GM12891 (cell line): ENCODE measurements around the gene SNAI1.

Experiments used
- DNase-seq: peaks from one replicate; pipeline ENCODE4 v3.0.0; 2011; ENCODE audit warnings: low spot score; ENCODE audit not compliant: insufficient read length
- FAIRE-seq: peaks from 2 replicates; lab custom pipeline; 2011; peaks lifted over from hg19 to GRCh38; lab: Jason Lieb, UNC
- PAX5 ChIP-seq: IDR thresholded peaks from 2 replicates; pipeline ENCODE4 v1.6.1; 2011; ENCODE audit warnings: low read length, moderate library complexity, mild to moderate bottlenecking; ENCODE audit not compliant: insufficient read depth, severe bottlenecking
- POLR2A ChIP-seq: IDR thresholded peaks from 2 replicates; pipeline ENCODE4 v1.6.1; 2011; ENCODE audit warnings: low read depth, low read length, control low read depth
- POLR2AphosphoS5 ChIP-seq: IDR thresholded peaks from 2 replicates; pipeline ENCODE4 v1.6.1; 2011; ENCODE audit warnings: low read depth, low read length, control low read depth
- POU2F2 ChIP-seq: IDR thresholded peaks from 2 replicates; pipeline ENCODE4 v1.6.1; 2011; ENCODE audit warnings: low read depth, mild to moderate bottlenecking, control low read depth, low read length, moderate library complexity
- SPI1 ChIP-seq: IDR thresholded peaks from 2 replicates; pipeline ENCODE4 v1.6.1; 2011; ENCODE audit warnings: low read depth, low read length, control low read depth
- TAF1 ChIP-seq: IDR thresholded peaks from 2 replicates; pipeline ENCODE4 v1.6.1; 2011; ENCODE audit warnings: low read depth, low read length, control low read depth

Gene SNAI1

GRCh38 chr20:50037123-50037522 lies 54.3 kb downstream of the SNAI1 start:
- DNase-seq (no peak), FAIRE-seq (no peak)
- TF ChIP-seq TAF1 (no peak), POLR2AphosphoS5 (no peak), POLR2A (no peak), POU2F2 (no peak), PAX5 (no peak), SPI1 (no peak)

GRCh38 chr20:50037575-50037974 lies 54.8 kb downstream of the SNAI1 start:
- FAIRE-seq (no peak), DNase-seq (no peak)
- no peak for TF ChIP-seq TAF1
- no peak for TF ChIP-seq POLR2A
- no peak for TF ChIP-seq POLR2AphosphoS5
- no peak for TF ChIP-seq PAX5
- no peak for TF ChIP-seq SPI1
- TF ChIP-seq POU2F2: no peak

DNA sequence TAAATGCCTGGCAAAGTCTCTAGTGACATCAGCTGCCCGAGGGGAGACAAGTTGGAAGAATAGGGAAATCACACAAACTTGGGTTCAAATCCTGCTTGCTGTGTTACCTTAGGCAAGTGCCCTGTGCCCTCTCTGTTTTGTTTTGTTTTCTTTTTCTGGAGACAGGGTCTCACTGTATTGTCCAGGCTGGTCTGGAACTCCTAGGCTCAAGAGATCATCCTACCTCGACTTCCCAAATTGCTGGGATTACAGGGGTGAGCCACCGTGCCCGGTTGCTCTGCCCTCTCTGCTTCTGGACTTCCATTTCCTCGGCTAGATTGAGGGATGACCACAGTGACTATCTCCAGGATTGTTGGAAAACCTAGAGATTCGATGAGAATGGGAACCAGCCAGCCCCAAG lies 55.4 kb downstream of the SNAI1 start:
- FAIRE-seq (no peak), DNase-seq (no peak)
- no peak for TF ChIP-seq POLR2AphosphoS5
